Activated naive CD4-positive, alpha-beta T cell treated with anti-CD3 and anti-CD28 coated beads for 36 hours (primary cell): Measurements from ENCODE around the gene HLA-DQA1. TPM values are rescaled to one million over a fixed set of nuclear protein-coding genes. Genes with fewer than 3 reads are reported as not detected.
"Not testable (repeated sequence)": the region's sequence is repeated elsewhere in the genome, so short reads cannot be mapped to it uniquely, and the experiment has no call there.

Experiments
- CTCF ChIA-PET: fragments of 350-600 bp; sonication (Branson Sonifier 250); formaldehyde crosslinking; loops from one replicate; lab custom pipeline; 2021; ENCODE audit warnings: antibody characterized with exemption; lab: Charles Lee
- DNase-seq: peaks from one replicate; pipeline ENCODE4 v3.0.0-alpha.2; 2020
- H3K27ac Mint-ChIP-seq: one replicate; pipeline ENCODE4 v1.8.0; 2021; ENCODE audit warnings: mild to moderate bottlenecking, mixed read lengths
- H3K27me3 Mint-ChIP-seq: one replicate; pipeline ENCODE4 v1.8.0; 2021; ENCODE audit warnings: low read depth, mixed read lengths
- H3K36me3 Mint-ChIP-seq: one replicate; pipeline ENCODE4 v1.8.0; 2021; ENCODE audit warnings: low read depth, mixed read lengths
- H3K4me1 Mint-ChIP-seq: one replicate; pipeline ENCODE4 v1.8.0; 2021; ENCODE audit warnings: low read depth, mixed read lengths
- H3K4me3 Mint-ChIP-seq: one replicate; pipeline ENCODE4 v1.8.0; 2021; ENCODE audit warnings: mild to moderate bottlenecking, moderate library complexity, mixed read lengths
- H3K9me3 Mint-ChIP-seq: one replicate; pipeline ENCODE4 v1.8.0; 2021; ENCODE audit warnings: mixed read lengths
- intact Hi-C: fragments of 100-400 bp; cut with micrococcal nuclease; formaldehyde crosslinking; loops from one replicate; pipeline ENCODE4 v1.15.1; 2023
- total RNA-seq, 2 experiments: library from RNA; stranded (reverse); gene quantifications; one replicate each; pipeline ENCODE4 v1.2.3, GENCODE V29; 2021

HLA-DQA1 gene
- total RNA-seq, 2 experiments from 2014 or later: 0.81 to 0.93 TPM

- Mint-ChIP-seq H3K27me3 (no peaks in the 10 kb centered on the region), H3K4me3 (no peak overlapping the region), H3K27ac (no peak overlapping the region), H3K4me1 (peaks cover 35% of the 10 kb centered on the region), H3K36me3 (no peaks in the 10 kb centered on the region), H3K9me3 (no peaks in the 10 kb centered on the region)
- no peak for DNase-seq
- CTCF ChIA-PET: no interaction called here
- intact Hi-C loops: loop anchor here (10.0 kb wide), 1 partner anchor 370 kb away; no protein-coding TSS in a partner anchor
Measured at GRCh38 chr6:32625137-32625536, 12.1 kb upstream of the HLA-DQA1 start.

- Mint-ChIP-seq H3K27me3 (no peaks in the 10 kb centered on the region), H3K36me3 (no peaks in the 10 kb centered on the region), H3K27ac (no peak overlapping the region), H3K4me1 (peaks cover 29% of the 10 kb centered on the region), H3K9me3 (no peaks in the 10 kb centered on the region), H3K4me3 (no peak overlapping the region)
- no peak for DNase-seq
- CTCF ChIA-PET: no interaction called here
- intact Hi-C loops: loop anchor here (10.0 kb wide), 1 partner anchor 372 kb away; no protein-coding TSS in a partner anchor
Measured at GRCh38 chr6:32627249-32627648, 10.0 kb upstream of the HLA-DQA1 start.

GRCh38 chr6:32627831-32628230 is 9.4 kb upstream of the HLA-DQA1 start:
- intact Hi-C loops: loop anchor here (10.0 kb wide), 1 partner anchor 373 kb away; no protein-coding TSS in a partner anchor
- no peak overlapping the region for H3K4me3 Mint-ChIP-seq
- CTCF ChIA-PET: no interaction called here
- H3K9me3 Mint-ChIP-seq: no peaks in the 10 kb centered on the region
- H3K27ac Mint-ChIP-seq: no peak overlapping the region
- H3K36me3 Mint-ChIP-seq: no peaks in the 10 kb centered on the region
- H3K27me3 Mint-ChIP-seq: no peaks in the 10 kb centered on the region
- H3K4me1 Mint-ChIP-seq: peaks cover 23% of the 10 kb centered on the region
- no peak for DNase-seq

GRCh38 chr6:32629793-32630192 is 7.4 kb upstream of the HLA-DQA1 start:
- not testable (repeated sequence) for H3K27ac Mint-ChIP-seq, H3K9me3 Mint-ChIP-seq, H3K36me3 Mint-ChIP-seq, H3K27me3 Mint-ChIP-seq, H3K4me3 Mint-ChIP-seq, DNase-seq
- H3K4me1 Mint-ChIP-seq: peaks cover 13% of the 10 kb centered on the region
- CTCF ChIA-PET: interaction anchor here (0.9 kb wide), 1 partner anchor 350 kb away, joined by 4 read pairs; no protein-coding TSS in a partner anchor
- intact Hi-C loops: loop anchor here (10.0 kb wide), 1 partner anchor 375 kb away; no protein-coding TSS in a partner anchor

- H3K27ac Mint-ChIP-seq: no peak overlapping the region
- no peaks in the 10 kb centered on the region for H3K9me3 Mint-ChIP-seq
- H3K4me3 Mint-ChIP-seq: no peak overlapping the region
- DNase-seq: no peak
- H3K27me3 Mint-ChIP-seq: peaks cover 7% of the 10 kb centered on the region
- intact Hi-C loops: no loop called here
- CTCF ChIA-PET: interaction anchor here (0.7 kb wide), 1 partner anchor 15 kb away, joined by 3 read pairs; no protein-coding TSS in a partner anchor
- peaks cover 5% of the 10 kb centered on the region for H3K4me1 Mint-ChIP-seq
- H3K36me3 Mint-ChIP-seq: no peaks in the 10 kb centered on the region
Measured at GRCh38 chr6:32635526-32636123, 1.6 kb upstream of the HLA-DQA1 start.

- intact Hi-C loops: no loop called here
- Mint-ChIP-seq H3K27me3 (peaks cover 7% of the 10 kb centered on the region), H3K27ac (no peak overlapping the region), H3K36me3 (no peaks in the 10 kb centered on the region), H3K4me1 (peaks cover 13% of the 10 kb centered on the region), H3K4me3 (no peak overlapping the region), H3K9me3 (no peaks in the 10 kb centered on the region)
- no peak for DNase-seq
- CTCF ChIA-PET: interaction anchor here (0.7 kb wide), 1 partner anchor 497 kb away, joined by 3 read pairs; no protein-coding TSS in a partner anchor
Measured at GRCh38 chr6:32637883-32638282, 677 bp downstream of the HLA-DQA1 start.

GRCh38 chr6:32638532-32639219 is 1.5 kb downstream of the HLA-DQA1 start:
- Mint-ChIP-seq H3K27ac (no peak overlapping the region), H3K27me3 (peaks cover 7% of the 10 kb centered on the region), H3K4me3 (no peak overlapping the region), H3K4me1 (peaks cover 13% of the 10 kb centered on the region), H3K36me3 (no peaks in the 10 kb centered on the region), H3K9me3 (no peaks in the 10 kb centered on the region)
- intact Hi-C loops: no loop called here
- DNase-seq: no peak
- CTCF ChIA-PET: interaction anchor here (0.7 kb wide), 1 partner anchor 496 kb away, joined by 3 read pairs; no protein-coding TSS in a partner anchor

- no peaks in the 10 kb centered on the region for H3K36me3 Mint-ChIP-seq
- H3K27ac Mint-ChIP-seq: no peak overlapping the region
- H3K9me3 Mint-ChIP-seq: no peaks in the 10 kb centered on the region
- H3K4me1 Mint-ChIP-seq: peaks cover 10% of the 10 kb centered on the region
- DNase-seq: no peak
- H3K27me3 Mint-ChIP-seq: peaks cover 5% of the 10 kb centered on the region
- CTCF ChIA-PET: no interaction called here
- intact Hi-C loops: no loop called here
- no peak overlapping the region for H3K4me3 Mint-ChIP-seq
Measured at GRCh38 chr6:32639440-32640394, 2.5 kb downstream of the HLA-DQA1 start.

GRCh38 chr6:32641122-32641521 is 3.9 kb downstream of the HLA-DQA1 start:
- H3K27me3 Mint-ChIP-seq: no peaks in the 10 kb centered on the region
- DNase-seq: no peak
- H3K9me3 Mint-ChIP-seq: no peaks in the 10 kb centered on the region
- H3K4me3 Mint-ChIP-seq: no peak overlapping the region
- H3K27ac Mint-ChIP-seq: no peak overlapping the region
- no peaks in the 10 kb centered on the region for H3K36me3 Mint-ChIP-seq
- peaks cover 10% of the 10 kb centered on the region for H3K4me1 Mint-ChIP-seq
- CTCF ChIA-PET: no interaction called here
- intact Hi-C loops: no loop called here

- H3K4me3 Mint-ChIP-seq, intact Hi-C loops, H3K9me3 Mint-ChIP-seq, H3K27ac Mint-ChIP-seq, CTCF ChIA-PET, DNase-seq, H3K27me3 Mint-ChIP-seq, H3K36me3 Mint-ChIP-seq: not testable (repeated sequence)
- peaks cover 10% of the 10 kb centered on the region for H3K4me1 Mint-ChIP-seq
Measured at GRCh38 chr6:32641785-32642719, 4.8 kb downstream of the HLA-DQA1 start.

GRCh38 chr6:32642720-32643106 is 5.5 kb downstream of the HLA-DQA1 start:
- Mint-ChIP-seq H3K27ac (no peak overlapping the region), H3K27me3 (no peaks in the 10 kb centered on the region), H3K9me3 (no peaks in the 10 kb centered on the region), H3K36me3 (no peaks in the 10 kb centered on the region), H3K4me1 (peaks cover 8% of the 10 kb centered on the region), H3K4me3 (no peak overlapping the region)
- intact Hi-C loops: no loop called here
- CTCF ChIA-PET: no interaction called here
- DNase-seq: no peak
